GM21447 (cell line): ENCODE data around the gene NANOG.
"Not testable (repeated sequence)": the region's sequence is repeated elsewhere in the genome, so short reads cannot be mapped to it uniquely, and the experiment has no call there.

Experiments
- ATAC-seq: cut with Tn5 transposase; IDR thresholded peaks from one replicate; pipeline ENCODE4 v1.9.1; 2021; ENCODE audit not compliant: unreplicated experiment

Gene NANOG

DNA sequence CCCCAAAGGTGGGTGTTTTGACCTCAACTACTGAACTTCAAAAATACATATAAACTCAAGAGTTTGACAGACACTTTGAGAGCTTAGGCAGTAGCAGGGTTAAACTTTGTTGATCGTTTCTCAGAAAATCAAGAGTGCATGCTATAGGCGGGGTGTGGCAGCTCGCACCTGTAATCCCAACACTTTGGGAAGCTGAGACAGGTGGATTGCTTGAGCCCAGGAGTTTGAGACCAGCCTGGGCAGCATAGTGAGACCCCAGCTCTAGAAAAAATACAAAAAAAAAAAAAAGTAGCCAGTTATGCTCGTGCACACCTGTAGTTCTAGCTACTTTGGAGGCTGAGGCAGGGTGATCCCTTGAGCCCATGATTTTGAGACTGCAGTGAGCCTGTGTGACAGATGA, 12.3 kb downstream of the NANOG start:
- no peak for ATAC-seq

GRCh38 chr12:7806319-7806718, 17.1 kb downstream of the NANOG start:
- ATAC-seq = not testable (repeated sequence)

- no peak for ATAC-seq
Observed at GRCh38 chr12:7806863-7807487, 17.8 kb downstream of the NANOG start.

GRCh38 chr12:7825754-7826153, 36.6 kb downstream of the NANOG start:
- not testable (repeated sequence) for ATAC-seq

- ATAC-seq = not testable (repeated sequence)
Observed at GRCh38 chr12:7829737-7830136, 40.5 kb downstream of the NANOG start.

DNA sequence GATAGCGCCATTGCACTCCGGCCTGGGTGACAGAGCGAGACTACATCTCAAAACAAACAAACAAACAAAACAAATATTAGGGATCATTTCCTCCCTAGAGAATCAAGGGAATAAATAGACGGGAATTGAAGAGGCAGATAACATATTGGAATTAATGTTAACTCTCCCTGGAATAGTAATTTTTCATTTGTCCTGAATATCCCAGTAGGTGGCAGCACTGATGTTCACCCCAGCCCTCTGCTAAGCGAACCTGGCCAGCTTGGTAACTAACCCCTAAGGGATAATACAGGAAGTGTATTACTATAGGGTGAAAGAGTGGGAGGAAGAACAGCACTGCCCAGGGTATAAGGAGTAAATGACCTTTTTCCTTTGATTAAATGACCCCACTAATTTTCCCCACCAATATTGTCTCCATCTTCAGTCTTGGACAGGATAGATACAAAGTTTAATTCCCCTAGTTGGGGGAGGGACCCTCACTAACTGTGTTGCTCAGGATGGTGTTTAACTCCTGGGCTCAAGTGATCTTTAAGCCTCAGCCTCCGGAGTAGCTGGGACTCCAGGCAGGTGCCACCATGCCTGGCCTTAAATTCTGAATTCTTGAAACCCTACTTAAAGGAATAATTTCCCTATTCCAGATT, 43.0 kb downstream of the NANOG start:
- ATAC-seq = peak; percentile 58

DNA sequence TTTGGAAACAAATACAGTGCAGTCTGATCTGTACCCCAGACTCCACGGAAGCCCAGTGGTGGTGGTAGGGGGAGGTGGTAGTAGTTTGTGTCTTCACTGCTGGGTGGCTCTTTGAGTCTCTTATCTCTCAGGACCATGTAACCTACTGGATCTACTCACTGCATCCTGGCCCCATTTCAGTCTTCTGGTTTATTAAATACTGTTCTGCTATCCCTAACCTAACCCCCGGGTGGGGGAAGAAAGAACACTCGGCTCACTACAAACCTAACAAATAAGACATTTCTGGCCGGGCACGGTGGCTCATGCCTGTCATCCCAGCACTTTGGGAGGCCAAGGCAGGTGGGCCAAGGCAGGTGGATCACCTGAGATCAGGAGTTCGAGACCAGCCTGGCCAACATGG, 44.0 kb downstream of the NANOG start:
- ATAC-seq = not testable (repeated sequence)

DNA sequence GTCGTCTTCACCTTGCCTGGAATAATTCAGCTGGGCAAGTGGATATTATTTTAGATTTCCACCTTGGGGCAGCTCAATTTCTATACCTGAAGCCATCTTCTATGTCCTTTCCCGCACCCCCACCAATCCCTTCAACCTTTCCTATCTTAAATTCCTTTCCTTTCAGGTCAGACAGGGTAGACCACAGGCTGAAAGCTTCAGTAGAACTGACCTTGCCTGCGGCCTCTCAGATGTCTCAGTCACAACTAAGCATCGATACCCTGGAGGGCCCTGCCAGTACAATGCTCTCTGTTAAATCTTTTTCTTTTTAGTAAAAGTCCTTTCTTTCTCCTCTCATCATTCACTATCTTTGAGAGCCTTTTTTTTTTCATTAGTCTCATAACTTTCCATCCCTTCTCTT, 44.6 kb downstream of the NANOG start:
- ATAC-seq = no peak

DNA sequence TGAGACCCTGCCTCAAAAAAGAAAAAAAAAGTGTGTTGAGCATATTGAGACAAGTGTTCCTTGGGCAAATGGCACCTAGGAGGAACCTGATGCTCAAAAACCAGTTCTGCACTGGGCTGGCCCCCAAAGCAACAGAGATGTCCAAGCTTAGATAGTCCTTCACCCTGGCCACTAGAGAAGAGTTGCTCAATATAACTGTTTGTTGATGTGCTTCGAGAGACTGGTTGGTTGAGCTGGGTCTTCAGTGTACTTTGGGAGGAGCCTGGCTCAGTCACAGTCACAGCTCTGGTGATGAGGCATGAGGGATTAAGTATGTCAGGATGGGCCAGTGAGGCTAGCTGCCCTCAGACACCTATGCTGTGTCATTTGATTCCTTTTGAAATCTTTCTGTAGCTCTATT, 45.5 kb downstream of the NANOG start:
- ATAC-seq = no peak

DNA sequence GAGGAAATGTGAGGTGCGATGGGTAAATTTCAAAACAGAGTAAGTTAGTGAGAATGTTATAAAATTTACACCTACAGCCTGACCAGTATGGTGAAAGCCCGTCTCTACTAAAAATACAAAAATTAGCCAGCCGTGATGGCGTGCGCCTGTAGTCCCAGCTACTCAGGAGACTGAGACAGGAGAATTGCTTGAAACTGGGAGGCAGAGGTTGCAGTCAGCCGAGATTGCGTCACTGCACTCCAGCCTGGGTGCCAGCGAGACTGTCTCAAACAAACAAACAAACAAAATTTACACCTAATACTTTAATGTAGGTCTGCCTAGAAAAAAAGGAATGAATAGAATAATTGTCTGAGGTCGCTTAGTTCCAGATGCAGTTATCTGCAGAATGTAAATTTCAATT, 45.9 kb downstream of the NANOG start:
- ATAC-seq = no peak

GRCh38 chr12:7835766-7836165, 46.6 kb downstream of the NANOG start:
- ATAC-seq = no peak

DNA sequence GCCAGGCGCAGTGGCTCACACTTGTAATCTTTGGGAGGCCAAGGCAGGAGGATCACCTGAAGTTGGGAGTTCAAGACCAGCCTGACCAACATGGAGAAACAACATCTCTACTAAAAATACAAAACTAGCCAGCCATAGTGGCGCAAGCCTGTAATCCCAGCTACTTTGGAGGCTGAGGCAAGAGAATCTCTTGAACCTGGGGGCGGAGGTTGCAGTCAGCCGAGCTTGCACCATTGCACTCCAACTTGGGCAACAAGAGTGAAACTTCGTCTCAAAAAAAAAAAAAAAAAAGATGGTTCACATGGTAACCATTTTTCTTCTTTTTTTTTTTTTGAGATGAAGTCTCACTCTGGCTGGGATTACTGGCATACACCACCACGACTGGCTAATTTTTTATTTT, 48.2 kb downstream of the NANOG start:
- ATAC-seq = no peak

GRCh38 chr12:7839226-7839625, 50.0 kb downstream of the NANOG start:
- ATAC-seq = not testable (repeated sequence)

DNA sequence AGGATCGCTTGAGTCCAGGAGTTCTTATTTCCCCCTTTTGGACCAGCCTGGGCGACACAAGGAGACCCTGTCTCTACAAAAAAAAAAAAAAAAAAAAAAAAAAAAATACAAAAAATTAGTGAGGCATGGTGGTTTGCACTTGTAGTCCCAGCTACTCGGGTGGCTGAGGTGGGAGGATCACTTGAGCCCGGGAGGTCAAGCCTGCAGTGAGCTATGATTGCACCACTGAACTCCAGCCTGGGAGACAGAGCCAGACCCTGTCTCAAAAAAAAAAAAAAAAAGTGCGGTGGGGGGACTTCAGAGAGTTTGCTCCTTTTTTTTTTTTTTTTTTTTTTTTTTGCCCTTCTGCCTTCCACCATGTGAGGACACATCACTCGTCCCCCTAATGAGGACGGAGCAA, 50.6 kb downstream of the NANOG start:
- ATAC-seq = not testable (repeated sequence)

GRCh38 chr12:7842444-7842843, 53.2 kb downstream of the NANOG start:
- ATAC-seq = not testable (repeated sequence)

- not testable (repeated sequence) for ATAC-seq
Observed at GRCh38 chr12:7843149-7843548, 53.9 kb downstream of the NANOG start.

DNA sequence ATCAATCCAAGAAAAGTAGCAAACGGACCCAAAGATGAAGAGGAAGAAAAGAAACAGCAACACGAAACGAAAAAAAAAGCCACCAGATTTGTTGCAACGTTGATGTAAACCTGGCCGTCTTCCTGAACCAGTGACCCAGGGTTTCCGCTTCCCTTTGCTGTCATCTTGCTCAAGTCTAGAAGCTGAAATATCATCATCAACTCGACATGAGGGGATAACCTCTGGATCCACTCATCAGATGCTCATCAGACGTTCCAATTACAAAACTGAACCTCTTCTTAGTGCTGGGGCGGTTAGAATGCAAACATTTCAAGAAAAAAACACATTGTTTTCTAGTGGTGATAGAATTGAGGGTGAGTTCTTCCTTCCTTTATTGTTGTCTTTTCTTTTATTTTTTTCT, 54.4 kb downstream of the NANOG start:
- not testable (repeated sequence) for ATAC-seq

DNA sequence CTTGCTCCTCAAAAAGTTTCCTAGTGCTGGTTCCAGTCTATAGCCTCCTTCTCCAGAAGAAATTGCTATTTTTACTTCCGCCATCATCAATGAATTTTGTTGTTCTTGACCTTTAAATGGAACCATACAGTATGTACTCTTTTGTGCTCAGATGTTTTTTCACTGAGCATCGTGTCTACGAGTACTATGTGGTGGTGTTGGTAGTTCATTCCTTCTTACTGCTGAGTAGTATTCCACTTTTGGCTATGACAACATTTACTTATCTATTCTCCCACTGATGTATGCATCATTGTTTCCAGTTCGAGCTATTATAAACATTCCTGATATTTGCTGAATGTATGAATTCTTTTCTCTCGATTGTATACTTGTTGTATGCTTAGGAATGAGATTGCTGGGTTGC, 54.9 kb downstream of the NANOG start:
- ATAC-seq = no peak

DNA sequence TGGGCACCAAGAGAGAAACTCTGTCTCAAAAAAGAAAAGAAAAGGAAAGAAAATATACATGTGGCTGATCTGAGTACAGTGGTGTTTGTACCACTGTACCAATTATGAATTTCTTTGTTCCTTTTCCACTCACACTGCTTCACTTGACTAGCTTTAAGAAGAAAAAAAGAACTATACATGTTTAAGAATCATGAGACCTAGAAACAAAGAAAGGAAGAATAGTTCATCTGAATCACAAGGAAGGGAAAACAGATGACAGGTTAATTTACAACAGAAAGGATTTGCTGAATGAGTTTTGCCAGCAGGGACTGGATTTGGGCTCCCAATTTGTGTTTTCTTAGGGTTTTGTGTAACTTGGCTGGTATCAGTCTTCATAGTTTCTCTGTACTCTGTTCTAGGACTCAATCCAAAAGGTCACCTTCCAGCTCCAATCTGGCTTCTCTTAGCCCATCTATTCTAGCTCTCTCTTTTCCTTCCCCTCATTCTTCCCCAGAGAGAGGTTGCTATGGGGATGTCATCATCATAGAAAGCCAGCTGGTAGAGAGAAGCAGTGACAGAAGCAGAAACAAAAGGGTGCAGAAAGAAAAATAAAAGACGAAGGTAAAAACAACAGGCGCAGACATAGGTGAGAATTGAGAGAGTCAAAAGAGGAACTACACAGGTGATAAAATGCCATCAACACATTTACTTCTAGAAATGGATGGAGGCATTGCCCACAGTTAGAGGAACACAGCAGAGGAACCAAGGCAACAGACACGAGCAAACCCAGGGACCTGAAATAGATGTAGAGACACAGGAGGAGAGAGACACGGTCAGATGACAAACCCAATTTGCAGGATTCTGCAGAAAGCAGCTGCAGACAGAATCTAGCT, 58.3 kb downstream of the NANOG start:
- not testable (repeated sequence) for ATAC-seq

GRCh38 chr12:7848098-7848422, 58.9 kb downstream of the NANOG start:
- not testable (repeated sequence) for ATAC-seq
